Stimulated activated CD4-positive, alpha-beta T cell treated with anti-CD3 and anti-CD28 coated beads, Interleukin-4, amount 100 ng/mL, for 48 hours (primary cell): ENCODE results near the gene TNS3.

Source experiments
- DNase-seq, 2 donors: peaks; one replicate each; pipeline ENCODE4 v3.0.0-alpha.2; 2020; ENCODE audit warnings: low read depth in 2 of 2

TNS3 gene

GRCh38 chr7:47347346-47347745 lies 234.6 kb downstream of the TNS3 start:
- no peak for DNase-seq

- no peak for DNase-seq
Measured at GRCh38 chr7:47346377-47346914, 235.5 kb downstream of the TNS3 start.

- DNase-seq, result no peak
Measured at GRCh38 chr7:47345857-47346298, 236.0 kb downstream of the TNS3 start.

GRCh38 chr7:47344171-47344955 lies 237.5 kb downstream of the TNS3 start:
- no peak for DNase-seq

GRCh38 chr7:47343061-47343455 lies 238.9 kb downstream of the TNS3 start:
- DNase-seq, result no peak

GRCh38 chr7:47342296-47343060 lies 239.4 kb downstream of the TNS3 start:
- no peak for DNase-seq

- no peak for DNase-seq
Measured at GRCh38 chr7:47340517-47340916, 241.4 kb downstream of the TNS3 start.

- DNase-seq, result no peak
Measured at GRCh38 chr7:47338026-47338425, 243.9 kb downstream of the TNS3 start.

GRCh38 chr7:47337531-47337930 lies 244.4 kb downstream of the TNS3 start:
- DNase-seq, result no peak

GRCh38 chr7:47336472-47337425 lies 245.2 kb downstream of the TNS3 start:
- no peak for DNase-seq

- DNase-seq, result no peak
Measured at GRCh38 chr7:47335557-47336471, 246.1 kb downstream of the TNS3 start.

- no peak for DNase-seq
Measured at GRCh38 chr7:47335071-47335470, 246.8 kb downstream of the TNS3 start.

- no peak for DNase-seq
Measured at GRCh38 chr7:47333959-47334358, 248.0 kb downstream of the TNS3 start.

- DNase-seq, result no peak
Measured at GRCh38 chr7:47333554-47333887, 248.4 kb downstream of the TNS3 start.

GRCh38 chr7:47332681-47333553 lies 249.0 kb downstream of the TNS3 start:
- no peak for DNase-seq

GRCh38 chr7:47332213-47332612 lies 249.7 kb downstream of the TNS3 start:
- no peak for DNase-seq

GRCh38 chr7:47331179-47331565 lies 250.7 kb downstream of the TNS3 start:
- no peak for DNase-seq

- DNase-seq, result no peak
Measured at GRCh38 chr7:47330561-47331178, 251.2 kb downstream of the TNS3 start.

GRCh38 chr7:47330026-47330425 lies 251.9 kb downstream of the TNS3 start:
- no peak for DNase-seq
